Activated naive CD8-positive, alpha-beta T cell treated with anti-CD3 and anti-CD28 coated beads, Interleukin-2, amount 50 U/mL, for 24 hours (primary cell): ENCODE results near the gene TMEM53.
"Not testable (repeated sequence)": the region's sequence is repeated elsewhere in the genome, so short reads cannot be mapped to it uniquely, and the experiment has no call there.

Experiments
- ATAC-seq: fragments of 150-1000 bp; cut with Tn5 transposase; one replicate; pipeline ENCODE4 v1.10.0; 2021
- DNase-seq: peaks from one replicate; pipeline ENCODE4 v3.0.0; 2021
- H3K27ac Mint-ChIP-seq: one replicate; pipeline ENCODE4 v1.8.0; 2021; ENCODE audit warnings: mild to moderate bottlenecking, mixed read lengths
- H3K27me3 Mint-ChIP-seq: one replicate; pipeline ENCODE4 v1.8.0; 2021; ENCODE audit warnings: mixed read lengths
- H3K36me3 Mint-ChIP-seq: one replicate; pipeline ENCODE4 v1.8.0; 2021; ENCODE audit warnings: low read depth, mixed read lengths
- H3K4me1 Mint-ChIP-seq: one replicate; pipeline ENCODE4 v1.8.0; 2021; ENCODE audit warnings: mixed read lengths
- H3K4me3 Mint-ChIP-seq: one replicate; pipeline ENCODE4 v1.8.0; 2021; ENCODE audit warnings: mild to moderate bottlenecking, moderate library complexity, mixed read lengths
- H3K9me3 Mint-ChIP-seq: one replicate; pipeline ENCODE4 v1.8.0; 2021; ENCODE audit warnings: mixed read lengths

TMEM53 gene

GRCh38 chr1:44670751-44671640, 3.3 kb downstream of the TMEM53 start:
- no peak overlapping the region for H3K27ac Mint-ChIP-seq
- no peak for DNase-seq
- H3K36me3 Mint-ChIP-seq: no peaks in the 10 kb centered on the region
- H3K9me3 Mint-ChIP-seq: no peaks in the 10 kb centered on the region
- no peak for ATAC-seq
- H3K4me3 Mint-ChIP-seq: no peak overlapping the region
- no peaks in the 10 kb centered on the region for H3K27me3 Mint-ChIP-seq
- H3K4me1 Mint-ChIP-seq: peaks cover 29% of the 10 kb centered on the region

DNA sequence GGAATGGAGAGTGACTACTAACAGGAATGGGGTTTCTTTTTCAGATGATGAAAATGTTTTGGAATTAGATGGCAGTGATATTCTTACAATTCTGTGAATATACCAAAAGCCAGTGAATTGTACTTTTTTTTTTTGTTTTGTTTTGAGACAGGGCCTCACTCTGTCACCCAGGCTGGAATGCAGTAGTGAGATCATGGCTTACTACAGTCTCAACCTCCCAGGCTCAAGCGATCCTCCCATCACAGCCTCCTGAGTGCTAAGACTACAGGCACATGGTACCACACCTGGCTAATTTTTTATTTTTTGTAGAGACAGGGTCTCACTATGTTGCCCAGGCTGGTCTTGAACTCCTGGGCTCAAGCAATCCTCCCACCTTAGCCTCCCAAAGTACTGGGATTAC, 7.6 kb downstream of the TMEM53 start:
- H3K4me3 Mint-ChIP-seq, H3K27ac Mint-ChIP-seq, H3K27me3 Mint-ChIP-seq, H3K36me3 Mint-ChIP-seq, DNase-seq, H3K9me3 Mint-ChIP-seq, ATAC-seq: not testable (repeated sequence)
- peaks cover 15% of the 10 kb centered on the region for H3K4me1 Mint-ChIP-seq

- no peaks in the 10 kb centered on the region for H3K27me3 Mint-ChIP-seq
- H3K27ac Mint-ChIP-seq: peak overlapping the region; percentile 49
- H3K4me3 Mint-ChIP-seq: peak overlapping the region; percentile 13
- H3K36me3 Mint-ChIP-seq: no peaks in the 10 kb centered on the region
- H3K9me3 Mint-ChIP-seq: no peaks in the 10 kb centered on the region
- ATAC-seq (peak; percentile 91), DNase-seq (peak; percentile 48)
- H3K4me1 Mint-ChIP-seq: peaks cover 15% of the 10 kb centered on the region
These were observed 9.4 kb downstream of the TMEM53 start for GRCh38 chr1:44664730-44665370.

GRCh38 chr1:44663417-44663816, 10.9 kb downstream of the TMEM53 start:
- H3K4me1 Mint-ChIP-seq: peaks cover 15% of the 10 kb centered on the region
- no peaks in the 10 kb centered on the region for H3K36me3 Mint-ChIP-seq
- ATAC-seq (no peak), DNase-seq (no peak)
- no peaks in the 10 kb centered on the region for H3K9me3 Mint-ChIP-seq
- H3K27ac Mint-ChIP-seq: no peak overlapping the region
- no peak overlapping the region for H3K4me3 Mint-ChIP-seq
- no peaks in the 10 kb centered on the region for H3K27me3 Mint-ChIP-seq

DNA sequence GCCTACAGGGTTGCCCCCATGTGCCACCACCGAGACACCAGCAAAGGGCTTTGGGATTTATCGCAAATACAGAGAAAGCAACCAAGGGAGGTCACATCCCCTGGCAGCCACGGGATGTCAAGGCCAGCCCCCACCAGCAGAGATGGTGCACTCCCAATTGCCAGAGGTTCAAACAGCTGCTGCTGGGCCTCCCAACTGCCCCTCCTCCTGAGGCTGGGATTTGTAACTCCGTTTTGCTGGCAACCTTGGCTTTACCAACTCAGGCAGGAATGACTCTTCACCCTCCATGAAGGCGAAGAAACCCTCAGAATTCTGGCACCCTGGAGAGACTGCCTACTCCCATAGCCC, 11.6 kb downstream of the TMEM53 start:
- Mint-ChIP-seq H3K27ac (no peak overlapping the region), H3K4me1 (peaks cover 15% of the 10 kb centered on the region), H3K4me3 (no peak overlapping the region), H3K27me3 (no peaks in the 10 kb centered on the region), H3K36me3 (no peaks in the 10 kb centered on the region), H3K9me3 (no peaks in the 10 kb centered on the region)
- ATAC-seq (no peak), DNase-seq (no peak)

DNA sequence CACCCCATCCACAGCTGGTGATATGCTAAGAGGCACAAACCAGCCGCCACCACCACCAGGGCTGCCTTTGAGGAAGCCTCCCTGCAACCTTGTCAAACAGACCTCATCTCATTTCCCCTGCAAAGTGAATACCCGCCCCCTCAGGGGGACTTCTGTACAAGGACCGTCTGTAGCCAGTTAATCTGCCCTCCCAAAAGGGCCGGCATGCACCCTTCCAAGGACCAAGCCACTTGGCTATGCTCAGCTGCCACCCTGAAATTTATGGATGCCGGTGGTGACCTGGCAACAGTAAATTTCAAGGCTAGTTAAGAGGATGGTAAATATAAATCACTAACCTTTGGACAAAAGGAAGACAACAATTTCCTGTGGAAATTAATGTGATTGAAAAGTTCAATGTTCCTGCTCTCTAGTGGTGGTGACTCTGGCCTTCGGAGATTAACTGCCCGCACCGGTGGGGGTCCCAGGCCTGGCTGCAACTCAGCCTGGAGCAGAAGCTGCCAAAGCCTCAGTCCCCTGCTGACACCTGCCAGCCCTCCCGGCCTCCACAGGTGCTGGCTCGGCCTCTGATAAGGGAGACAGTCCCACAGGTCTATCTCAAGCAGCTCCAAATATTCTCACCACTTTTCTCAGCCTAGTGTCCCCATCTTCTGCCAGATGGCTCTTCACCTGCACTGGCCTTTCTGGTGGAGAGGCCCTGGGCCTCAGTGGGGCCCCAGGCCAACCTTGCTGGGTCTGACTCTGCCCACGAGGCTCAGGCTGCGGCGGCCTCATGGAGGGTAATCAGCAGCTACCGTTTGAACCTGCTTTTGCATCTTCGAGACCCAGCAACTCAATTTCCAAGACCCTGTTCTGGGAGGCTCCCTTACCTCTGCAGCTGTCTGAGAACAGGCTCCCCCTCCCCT, 12.2 kb downstream of the TMEM53 start:
- Mint-ChIP-seq H3K27me3 (no peaks in the 10 kb centered on the region), H3K4me1 (peaks cover 15% of the 10 kb centered on the region), H3K36me3 (no peaks in the 10 kb centered on the region), H3K4me3 (no peak overlapping the region), H3K9me3 (no peaks in the 10 kb centered on the region), H3K27ac (no peak overlapping the region)
- ATAC-seq (no peak), DNase-seq (no peak)

DNA sequence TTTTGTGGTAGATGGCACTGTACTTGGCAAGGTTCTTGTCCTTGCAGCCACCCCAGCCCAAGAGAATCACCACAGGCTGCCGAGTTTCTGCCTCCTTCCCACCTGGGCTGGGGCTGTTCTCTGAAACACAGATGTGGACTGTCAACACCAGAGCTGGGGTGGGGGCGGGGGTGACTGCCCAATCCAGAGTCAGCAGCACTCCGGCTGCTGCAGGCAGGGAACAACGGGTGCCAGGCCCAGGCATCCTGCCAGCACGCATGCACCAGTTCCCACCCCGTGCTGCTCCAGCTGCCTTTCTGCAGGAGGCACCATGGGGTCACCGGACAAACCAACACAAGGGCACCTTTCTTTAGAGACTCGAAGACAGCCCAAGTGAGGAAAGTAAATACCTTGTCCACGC, 14.1 kb downstream of the TMEM53 start:
- H3K36me3 Mint-ChIP-seq: no peaks in the 10 kb centered on the region
- H3K9me3 Mint-ChIP-seq: no peaks in the 10 kb centered on the region
- DNase-seq (no peak), ATAC-seq (no peak)
- H3K4me3 Mint-ChIP-seq: no peak overlapping the region
- no peak overlapping the region for H3K27ac Mint-ChIP-seq
- peaks cover 14% of the 10 kb centered on the region for H3K4me1 Mint-ChIP-seq
- no peaks in the 10 kb centered on the region for H3K27me3 Mint-ChIP-seq

GRCh38 chr1:44659566-44659965, 14.7 kb downstream of the TMEM53 start:
- ATAC-seq: no peak

DNA sequence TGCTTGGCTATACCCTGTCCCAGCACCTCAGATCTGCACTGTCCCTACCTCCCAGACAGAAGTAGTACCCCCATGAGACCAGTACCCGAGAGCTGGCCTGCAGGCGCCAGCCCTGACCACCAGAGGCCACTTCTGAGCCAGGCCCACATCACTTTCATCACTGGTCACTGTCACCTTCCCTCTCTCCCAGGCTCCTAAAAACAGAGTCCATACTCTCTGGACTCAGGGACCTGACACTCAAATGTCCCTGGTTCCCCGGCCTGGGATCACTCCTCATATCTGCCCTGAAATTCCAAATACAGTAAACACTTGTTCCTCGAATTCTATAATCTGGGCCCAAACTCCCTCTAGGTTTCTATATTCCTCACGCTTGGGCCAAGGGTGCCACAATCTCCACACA, 18.7 kb downstream of the TMEM53 start:
- ATAC-seq: peak; percentile 21
- no peaks in the 10 kb centered on the region for H3K27me3 Mint-ChIP-seq
- H3K4me3 Mint-ChIP-seq: no peak overlapping the region
- H3K36me3 Mint-ChIP-seq: peaks cover 3% of the 10 kb centered on the region
- no peaks in the 10 kb centered on the region for H3K9me3 Mint-ChIP-seq
- no peak overlapping the region for H3K27ac Mint-ChIP-seq
- DNase-seq: no peak
- no peaks in the 10 kb centered on the region for H3K4me1 Mint-ChIP-seq

More at GRCh38 chr1:44659566-44659965, 14.7 kb downstream of the TMEM53 start:
- Mint-ChIP-seq H3K27me3 (no peaks in the 10 kb centered on the region), H3K4me3 (no peak overlapping the region), H3K36me3 (no peaks in the 10 kb centered on the region), H3K27ac (no peak overlapping the region), H3K4me1 (peaks cover 8% of the 10 kb centered on the region), H3K9me3 (no peaks in the 10 kb centered on the region)
- DNase-seq: no peak

- DNase-seq (no peak), ATAC-seq (no peak)
- Mint-ChIP-seq H3K4me1 (no peaks in the 10 kb centered on the region), H3K9me3 (no peaks in the 10 kb centered on the region), H3K36me3 (peaks cover 5% of the 10 kb centered on the region), H3K27me3 (no peaks in the 10 kb centered on the region), H3K27ac (no peak overlapping the region), H3K4me3 (no peak overlapping the region)
These were observed 19.6 kb downstream of the TMEM53 start for GRCh38 chr1:44654621-44655187.

DNA sequence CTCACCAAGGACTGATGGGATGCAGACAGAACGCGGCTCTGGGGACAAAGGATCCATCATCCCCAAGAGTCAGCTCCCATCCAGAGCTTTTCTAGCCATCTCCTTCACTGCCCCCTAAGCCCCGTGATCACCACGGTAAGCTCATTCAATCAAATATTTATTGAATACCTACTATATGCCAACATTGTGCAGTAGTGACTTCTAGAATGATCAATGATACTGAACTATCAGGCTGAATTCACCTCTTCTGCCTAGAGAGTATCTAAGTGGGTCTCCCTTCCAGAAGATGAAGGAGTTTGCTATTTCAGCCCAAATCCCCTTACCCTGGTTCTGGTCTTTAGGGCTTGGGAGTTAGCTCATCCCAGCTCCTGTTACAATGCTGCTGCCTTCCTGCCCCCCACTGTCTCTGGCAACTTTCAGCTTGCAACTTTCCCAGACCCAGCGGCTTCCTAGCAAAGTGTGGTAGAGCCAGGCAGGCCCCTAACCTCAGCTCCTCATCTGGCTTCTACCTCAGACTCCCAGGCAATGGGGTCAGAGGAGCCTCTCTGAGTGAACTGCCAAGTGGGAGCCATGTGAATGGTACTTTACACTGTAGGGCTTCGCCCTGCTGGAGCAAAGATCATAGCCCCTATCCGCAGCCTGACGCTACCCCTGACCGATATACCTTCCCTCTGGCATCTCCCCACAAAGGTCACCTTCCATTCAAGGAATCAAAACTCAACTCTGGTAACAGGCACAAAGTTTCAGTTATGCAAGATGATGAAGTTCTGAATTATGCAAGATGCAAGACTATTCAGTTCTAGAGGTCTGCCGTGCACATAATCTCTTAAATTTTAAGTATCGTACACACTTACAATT, 20.9 kb downstream of the TMEM53 start:
- Mint-ChIP-seq H3K9me3 (no peaks in the 10 kb centered on the region), H3K36me3 (peaks cover 5% of the 10 kb centered on the region), H3K27ac (no peak overlapping the region), H3K4me3 (no peak overlapping the region), H3K4me1 (no peaks in the 10 kb centered on the region), H3K27me3 (no peaks in the 10 kb centered on the region)
- no peak for DNase-seq
- no peak for ATAC-seq

- H3K36me3 Mint-ChIP-seq: peaks cover 5% of the 10 kb centered on the region
- peak; percentile 81 for DNase-seq
These were observed 21.7 kb downstream of the TMEM53 start for GRCh38 chr1:44652445-44653106.

GRCh38 chr1:44651069-44651468, 23.2 kb downstream of the TMEM53 start:
- no peaks in the 10 kb centered on the region for H3K4me1 Mint-ChIP-seq
- H3K27me3 Mint-ChIP-seq: no peaks in the 10 kb centered on the region
- H3K27ac Mint-ChIP-seq: no peak overlapping the region
- ATAC-seq: no peak
- no peak overlapping the region for H3K4me3 Mint-ChIP-seq
- no peaks in the 10 kb centered on the region for H3K9me3 Mint-ChIP-seq
- peaks cover 9% of the 10 kb centered on the region for H3K36me3 Mint-ChIP-seq
- DNase-seq: no peak

More at GRCh38 chr1:44652445-44653106, 21.7 kb downstream of the TMEM53 start:
- Mint-ChIP-seq H3K4me1 (no peaks in the 10 kb centered on the region), H3K4me3 (no peak overlapping the region), H3K9me3 (no peaks in the 10 kb centered on the region), H3K27ac (no peak overlapping the region), H3K27me3 (no peaks in the 10 kb centered on the region)
- ATAC-seq: peak; percentile 87
